Measurements from ENCODE around the gene ITGAV. TPM values are rescaled to one million over a fixed set of nuclear protein-coding genes. Genes with fewer than 3 reads are reported as not detected.
"Not testable (repeated sequence)": the region's sequence is repeated elsewhere in the genome, so short reads cannot be mapped to it uniquely, and the experiment has no call there.

Gene ITGAV
- total RNA-seq, 4 donors from 2014 or later, result 28.9 to 67.0 (median 52.1) TPM

- H3K9me3 ChIP-seq, result no peaks in the 10 kb centered on the region
- H3K27me3 ChIP-seq, result no peaks in the 10 kb centered on the region
- intact Hi-C loops (cut with DNase I; ENCODE audit: low total_unique reads) (no loop called here), in situ Hi-C loops (cut with MboI; ENCODE audit: low pct_ligation_motif_present in 1 of 4, low pct_unique_long_range_greater_than_20kb in 1 of 4, low sequenced_read_pairs in 3 of 4) (no loop called here)
- H3K36me3 ChIP-seq, result no peaks in the 10 kb centered on the region
- 55 to 68% methylated on average over 3 of the region's 3 CpGs for WGBS, 2 donors (ENCODE audit: low coverage in 1 of 2)
- no peak overlapping the region for H3K4me3 ChIP-seq
- H3K27ac ChIP-seq, result no peak overlapping the region
- no peak for DNase-seq
- no peaks in the 10 kb centered on the region for H3K4me1 ChIP-seq
- TF ChIP-seq, protein P1, sequence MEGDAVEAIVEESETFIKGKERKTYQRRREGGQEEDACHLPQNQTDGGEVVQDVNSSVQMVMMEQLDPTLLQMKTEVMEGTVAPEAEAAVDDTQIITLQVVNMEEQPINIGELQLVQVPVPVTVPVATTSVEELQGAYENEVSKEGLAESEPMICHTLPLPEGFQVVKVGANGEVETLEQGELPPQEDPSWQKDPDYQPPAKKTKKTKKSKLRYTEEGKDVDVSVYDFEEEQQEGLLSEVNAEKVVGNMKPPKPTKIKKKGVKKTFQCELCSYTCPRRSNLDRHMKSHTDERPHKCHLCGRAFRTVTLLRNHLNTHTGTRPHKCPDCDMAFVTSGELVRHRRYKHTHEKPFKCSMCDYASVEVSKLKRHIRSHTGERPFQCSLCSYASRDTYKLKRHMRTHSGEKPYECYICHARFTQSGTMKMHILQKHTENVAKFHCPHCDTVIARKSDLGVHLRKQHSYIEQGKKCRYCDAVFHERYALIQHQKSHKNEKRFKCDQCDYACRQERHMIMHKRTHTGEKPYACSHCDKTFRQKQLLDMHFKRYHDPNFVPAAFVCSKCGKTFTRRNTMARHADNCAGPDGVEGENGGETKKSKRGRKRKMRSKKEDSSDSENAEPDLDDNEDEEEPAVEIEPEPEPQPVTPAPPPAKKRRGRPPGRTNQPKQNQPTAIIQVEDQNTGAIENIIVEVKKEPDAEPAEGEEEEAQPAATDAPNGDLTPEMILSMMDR (IDR thresholded peaks at IDR 0.05), result no peak
- TF ChIP-seq POLR2A (IDR thresholded peaks at IDR 0.05) (no peak), EP300 (IDR thresholded peaks at IDR 0.05; ENCODE audit: low read depth) (no peak), POLR2AphosphoS5 (IDR thresholded peaks at IDR 0.05) (no peak)
Measured at GRCh38 chr2:186560254-186560653, 29.6 kb upstream of the ITGAV start.

DNA sequence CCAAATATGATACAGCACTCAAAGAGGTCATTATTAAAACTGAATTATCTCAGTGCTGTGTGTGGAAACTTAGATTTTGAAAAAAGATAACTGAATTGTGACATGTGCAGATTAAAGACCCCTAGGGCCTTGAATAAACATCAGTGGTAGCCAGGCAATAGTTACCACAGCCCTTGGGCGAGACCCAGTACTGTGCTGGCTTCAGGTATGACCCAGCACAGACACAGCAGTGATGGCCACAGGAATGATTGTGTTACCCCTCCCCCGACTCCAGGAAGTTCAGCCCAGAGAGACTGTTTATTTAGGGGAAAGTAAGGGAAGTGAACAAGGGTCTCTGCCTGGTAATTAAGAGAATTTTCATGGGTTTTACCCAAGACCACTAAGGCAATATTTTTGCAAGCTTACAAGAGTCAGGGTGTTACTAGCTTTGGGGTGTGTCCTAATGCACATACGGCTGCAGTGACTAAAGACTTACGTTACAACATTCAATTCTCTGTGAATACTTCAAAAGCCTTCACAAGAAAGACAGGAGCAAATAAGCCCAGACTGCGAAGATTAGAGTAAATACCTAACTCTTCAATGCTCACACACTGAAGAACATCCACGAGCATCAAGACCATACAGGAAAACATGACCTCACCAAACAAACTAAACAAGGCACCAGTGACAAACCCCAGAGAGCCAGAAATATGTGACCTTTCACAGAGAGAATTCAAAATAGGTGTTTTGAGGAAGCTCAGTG is 28.2 kb upstream of the ITGAV start:
- Histone ChIP-seq H3K4me3 (no peak overlapping the region), H3K4me1 (no peaks in the 10 kb centered on the region), H3K36me3 (no peaks in the 10 kb centered on the region), H3K9me3 (no peaks in the 10 kb centered on the region), H3K27me3 (no peaks in the 10 kb centered on the region), H3K27ac (no peak overlapping the region)
- TF ChIP-seq POLR2AphosphoS5 (IDR thresholded peaks at IDR 0.05), result no peak
- TF ChIP-seq, protein P1 (IDR thresholded peaks at IDR 0.05), result no peak
- no peak for TF ChIP-seq EP300 (IDR thresholded peaks at IDR 0.05; ENCODE audit: low read depth)
- DNase-seq, result no peak
- in situ Hi-C loops (cut with MboI; ENCODE audit: low pct_ligation_motif_present in 1 of 4, low pct_unique_long_range_greater_than_20kb in 1 of 4, low sequenced_read_pairs in 3 of 4), result no loop called here
- WGBS, 2 donors (ENCODE audit: low coverage in 1 of 2), result 82 to 83% methylated on average over 4 to 6 of the region's 6 CpGs
- intact Hi-C loops (cut with DNase I; ENCODE audit: low total_unique reads), result no loop called here

- TF ChIP-seq EP300 (IDR thresholded peaks at IDR 0.05; ENCODE audit: low read depth) (no peak), POLR2AphosphoS5 (IDR thresholded peaks at IDR 0.05) (no peak), POLR2A (IDR thresholded peaks at IDR 0.05) (no peak)
- TF ChIP-seq, protein P1 (IDR thresholded peaks at IDR 0.05), result no peak
- no peaks in the 10 kb centered on the region for H3K4me1 ChIP-seq
- WGBS, 2 donors (ENCODE audit: low coverage in 1 of 2), result 97 to 100% methylated on average over 1 of the region's 1 CpG
- DNase-seq, result no peak
- H3K27me3 ChIP-seq, result no peaks in the 10 kb centered on the region
- no peaks in the 10 kb centered on the region for H3K9me3 ChIP-seq
- no peak overlapping the region for H3K4me3 ChIP-seq
- in situ Hi-C loops (cut with MboI; ENCODE audit: low pct_ligation_motif_present in 1 of 4, low pct_unique_long_range_greater_than_20kb in 1 of 4, low sequenced_read_pairs in 3 of 4), result no loop called here
- no peaks in the 10 kb centered on the region for H3K36me3 ChIP-seq
- no peak overlapping the region for H3K27ac ChIP-seq
- intact Hi-C loops (cut with DNase I; ENCODE audit: low total_unique reads), result no loop called here
Measured at GRCh38 chr2:186562209-186562578, 27.7 kb upstream of the ITGAV start.

DNA sequence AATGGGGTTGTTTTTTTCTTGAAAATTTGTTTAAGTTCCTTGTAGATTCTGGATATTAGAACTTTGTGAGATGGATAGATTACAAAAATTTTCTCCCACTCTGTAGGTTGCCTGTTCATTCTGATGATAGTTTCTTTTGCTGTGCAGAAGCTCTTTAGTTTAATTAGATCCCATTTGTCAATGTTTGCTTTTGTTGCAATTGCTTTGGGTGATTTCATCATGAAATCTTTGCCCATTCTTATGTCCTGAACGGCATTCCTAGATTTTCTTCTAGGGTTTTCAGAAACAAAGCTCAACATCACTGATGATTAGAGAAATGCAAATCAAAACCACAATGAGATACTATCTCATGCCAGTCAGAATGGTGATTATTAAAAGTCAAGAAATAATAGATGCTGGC is 21.3 kb upstream of the ITGAV start:
- H3K36me3 ChIP-seq; H3K27me3 ChIP-seq; intact Hi-C loops (cut with DNase I; ENCODE audit: low total_unique reads); DNase-seq; H3K27ac ChIP-seq; in situ Hi-C loops (cut with MboI; ENCODE audit: low pct_ligation_motif_present in 1 of 4, low pct_unique_long_range_greater_than_20kb in 1 of 4, low sequenced_read_pairs in 3 of 4); H3K4me3 ChIP-seq; H3K4me1 ChIP-seq; H3K9me3 ChIP-seq: not testable (repeated sequence)
- WGBS, 2 donors (ENCODE audit: low coverage in 1 of 2), result 82 to 86% methylated on average over 1 of the region's 1 CpG

GRCh38 chr2:186569127-186569526 is 20.7 kb upstream of the ITGAV start:
- in situ Hi-C loops (cut with MboI; ENCODE audit: low pct_ligation_motif_present in 1 of 4, low pct_unique_long_range_greater_than_20kb in 1 of 4, low sequenced_read_pairs in 3 of 4); H3K27ac ChIP-seq; H3K27me3 ChIP-seq; H3K9me3 ChIP-seq; H3K4me3 ChIP-seq; H3K36me3 ChIP-seq; DNase-seq; intact Hi-C loops (cut with DNase I; ENCODE audit: low total_unique reads); H3K4me1 ChIP-seq: not testable (repeated sequence)
- WGBS, 2 donors (ENCODE audit: low coverage in 1 of 2), result 74 to 100% methylated on average over 1 of the region's 1 CpG
